Measurements from ENCODE around the gene GPSM1.

- TF ChIP-seq CTCF (IDR thresholded peaks at IDR 0.05; ENCODE audit: insufficient read depth, low read length) (no peak), GABPA (IDR thresholded peaks at IDR 0.05; ENCODE audit: low read depth) (no peak), POLR2AphosphoS5 (IDR thresholded peaks at IDR 0.05; ENCODE audit: low read depth) (no peak), SPI1 (IDR thresholded peaks at IDR 0.05; ENCODE audit: borderline replicate concordance, low read depth) (no peak), REST (IDR thresholded peaks at IDR 0.05; ENCODE audit: insufficient replicate concordance, low read depth) (no peak)
Observed at GRCh38 chr9:136371533-136371880, 44.2 kb downstream of the GPSM1 start.

Measured in HL-60 (cell line).